OCI-LY1 (cell line): ENCODE results near the gene TIMM22.

Source experiments
- H2AFZ ChIP-seq: fragments of 200-600 bp; sonication (generic), shearing (Covaris generic); 2 replicates; pipeline ENCODE4 v1.6.0; 2014; ENCODE audit warnings: antibody characterized with exemption, mild to moderate bottlenecking, low read length
- H3F3A ChIP-seq: fragments of 200-600 bp; sonication (generic), shearing (Covaris generic); 2 replicates; pipeline ENCODE4 v1.6.0; 2014; ENCODE audit warnings: mild to moderate bottlenecking, antibody characterized with exemption, low read length, moderate library complexity; ENCODE audit not compliant: insufficient read depth
- H3K27ac ChIP-seq: fragments of 200-600 bp; sonication (generic); 2 replicates; pipeline ENCODE4 v1.5.1; 2014; ENCODE audit warnings: low read length, mixed run types, mild to moderate bottlenecking, low read depth; ENCODE audit not compliant: poor library complexity, severe bottlenecking
- H3K27me3 ChIP-seq: fragments of 200-600 bp; sonication (generic); 2 replicates; pipeline ENCODE4 v1.6.0; 2014; ENCODE audit warnings: antibody characterized with exemption, mild to moderate bottlenecking, low read length, moderate library complexity; ENCODE audit not compliant: insufficient read depth
- H3K36me3 ChIP-seq: fragments of 200-600 bp; sonication (generic); 2 replicates; pipeline ENCODE4 v1.6.1; 2014; ENCODE audit warnings: mild to moderate bottlenecking, antibody characterized with exemption, low read length, moderate library complexity, mixed read lengths; ENCODE audit not compliant: insufficient read depth
- H3K4me1 ChIP-seq: fragments of 200-600 bp; sonication (generic); 2 replicates; pipeline ENCODE4 v1.5.1; 2014; ENCODE audit warnings: mild to moderate bottlenecking, low read length, moderate library complexity; ENCODE audit not compliant: insufficient read depth, severe bottlenecking
- H3K4me2 ChIP-seq: fragments of 200-600 bp; sonication (generic), shearing (Covaris generic); 2 replicates; pipeline ENCODE4 v1.6.1; 2014; ENCODE audit warnings: low read length
- H3K4me3 ChIP-seq: fragments of 200-600 bp; sonication (generic); 2 replicates; pipeline ENCODE4 v1.5.1; 2014; ENCODE audit warnings: low read length, low read depth, mild to moderate bottlenecking, mixed read lengths; ENCODE audit not compliant: poor library complexity, severe bottlenecking
- H3K79me2 ChIP-seq: fragments of 200-600 bp; shearing (Covaris generic); 2 replicates; pipeline ENCODE4 v1.6.1; 2016; ENCODE audit warnings: mixed run types, low read length, mixed read lengths; ENCODE audit not compliant: insufficient read depth
- H3K9ac ChIP-seq: fragments of 200-600 bp; sonication (generic), shearing (Covaris generic); 2 replicates; pipeline ENCODE4 v1.6.1; 2014; ENCODE audit warnings: mild to moderate bottlenecking, low read length, mixed read lengths
- H3K9me2 ChIP-seq: fragments of 200-600 bp; sonication (generic), shearing (Covaris generic); 2 replicates; pipeline ENCODE4 v1.6.1; 2014; ENCODE audit warnings: low read depth, mild to moderate bottlenecking, low read length, mixed read lengths
- H3K9me3 ChIP-seq: fragments of 200-600 bp; shearing (Covaris generic); 2 replicates; pipeline ENCODE4 v1.6.1; 2014; ENCODE audit warnings: low read length, mixed read lengths
- H4K20me1 ChIP-seq: fragments of 200-600 bp; sonication (generic), shearing (Covaris generic); 2 replicates; pipeline ENCODE4 v1.6.0; 2016; ENCODE audit warnings: mild to moderate bottlenecking, low read length; ENCODE audit not compliant: insufficient read depth
- EZH2 ChIP-seq: fragments of 200-600 bp; sonication (generic), shearing (Covaris generic); IDR thresholded peaks from 2 replicates; pipeline ENCODE4 v1.8.0; 2017; ENCODE audit warnings: borderline replicate concordance, mixed run types, mild to moderate bottlenecking, antibody characterized with exemption, low read length, moderate library complexity, mixed read lengths
- TF ChIP-seq, protein P1 (sequence below): fragments of 200-600 bp; sonication (generic), shearing (Covaris generic); IDR thresholded peaks from 2 replicates; pipeline ENCODE4 v1.5.1; 2017; ENCODE audit warnings: mild to moderate bottlenecking, antibody characterized with exemption, low read length, moderate library complexity, mixed read lengths

TIMM22 gene

DNA sequence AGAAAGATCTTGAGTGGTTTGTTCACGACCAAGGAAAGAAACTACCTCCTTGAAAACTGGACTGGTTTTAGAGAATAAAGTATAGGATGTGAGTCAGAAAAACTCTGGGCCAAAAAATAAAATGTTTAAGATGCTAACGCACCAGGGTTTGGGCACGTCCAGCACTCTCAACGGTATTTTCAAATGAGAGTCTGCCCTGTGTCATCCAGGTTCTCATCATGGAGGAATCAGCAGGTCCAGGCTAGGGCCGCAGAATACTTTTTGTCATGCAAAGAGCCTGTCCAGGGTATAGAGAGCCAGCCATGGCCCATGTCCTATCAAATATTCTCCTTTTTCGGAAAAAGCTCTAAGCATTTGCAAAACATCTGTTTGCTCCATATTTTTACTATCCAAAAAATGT is 19.8 kb upstream of the TIMM22 start:
- Histone ChIP-seq H3K27ac (no peak overlapping the region), H2AFZ (no peak overlapping the region), H3K79me2 (no peaks in the 10 kb centered on the region), H3K9me2 (no peaks in the 10 kb centered on the region), H3K27me3 (no peaks in the 10 kb centered on the region), H3K4me2 (no peak overlapping the region), H3K9ac (no peak overlapping the region), H3K9me3 (no peaks in the 10 kb centered on the region), H3K4me3 (no peak overlapping the region), H3K4me1 (peaks cover 11% of the 10 kb centered on the region), H3F3A (no peaks in the 10 kb centered on the region), H4K20me1 (no peaks in the 10 kb centered on the region), H3K36me3 (no peaks in the 10 kb centered on the region)
- no peak for TF ChIP-seq EZH2
- TF ChIP-seq, protein P1, sequence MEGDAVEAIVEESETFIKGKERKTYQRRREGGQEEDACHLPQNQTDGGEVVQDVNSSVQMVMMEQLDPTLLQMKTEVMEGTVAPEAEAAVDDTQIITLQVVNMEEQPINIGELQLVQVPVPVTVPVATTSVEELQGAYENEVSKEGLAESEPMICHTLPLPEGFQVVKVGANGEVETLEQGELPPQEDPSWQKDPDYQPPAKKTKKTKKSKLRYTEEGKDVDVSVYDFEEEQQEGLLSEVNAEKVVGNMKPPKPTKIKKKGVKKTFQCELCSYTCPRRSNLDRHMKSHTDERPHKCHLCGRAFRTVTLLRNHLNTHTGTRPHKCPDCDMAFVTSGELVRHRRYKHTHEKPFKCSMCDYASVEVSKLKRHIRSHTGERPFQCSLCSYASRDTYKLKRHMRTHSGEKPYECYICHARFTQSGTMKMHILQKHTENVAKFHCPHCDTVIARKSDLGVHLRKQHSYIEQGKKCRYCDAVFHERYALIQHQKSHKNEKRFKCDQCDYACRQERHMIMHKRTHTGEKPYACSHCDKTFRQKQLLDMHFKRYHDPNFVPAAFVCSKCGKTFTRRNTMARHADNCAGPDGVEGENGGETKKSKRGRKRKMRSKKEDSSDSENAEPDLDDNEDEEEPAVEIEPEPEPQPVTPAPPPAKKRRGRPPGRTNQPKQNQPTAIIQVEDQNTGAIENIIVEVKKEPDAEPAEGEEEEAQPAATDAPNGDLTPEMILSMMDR = no peak

DNA sequence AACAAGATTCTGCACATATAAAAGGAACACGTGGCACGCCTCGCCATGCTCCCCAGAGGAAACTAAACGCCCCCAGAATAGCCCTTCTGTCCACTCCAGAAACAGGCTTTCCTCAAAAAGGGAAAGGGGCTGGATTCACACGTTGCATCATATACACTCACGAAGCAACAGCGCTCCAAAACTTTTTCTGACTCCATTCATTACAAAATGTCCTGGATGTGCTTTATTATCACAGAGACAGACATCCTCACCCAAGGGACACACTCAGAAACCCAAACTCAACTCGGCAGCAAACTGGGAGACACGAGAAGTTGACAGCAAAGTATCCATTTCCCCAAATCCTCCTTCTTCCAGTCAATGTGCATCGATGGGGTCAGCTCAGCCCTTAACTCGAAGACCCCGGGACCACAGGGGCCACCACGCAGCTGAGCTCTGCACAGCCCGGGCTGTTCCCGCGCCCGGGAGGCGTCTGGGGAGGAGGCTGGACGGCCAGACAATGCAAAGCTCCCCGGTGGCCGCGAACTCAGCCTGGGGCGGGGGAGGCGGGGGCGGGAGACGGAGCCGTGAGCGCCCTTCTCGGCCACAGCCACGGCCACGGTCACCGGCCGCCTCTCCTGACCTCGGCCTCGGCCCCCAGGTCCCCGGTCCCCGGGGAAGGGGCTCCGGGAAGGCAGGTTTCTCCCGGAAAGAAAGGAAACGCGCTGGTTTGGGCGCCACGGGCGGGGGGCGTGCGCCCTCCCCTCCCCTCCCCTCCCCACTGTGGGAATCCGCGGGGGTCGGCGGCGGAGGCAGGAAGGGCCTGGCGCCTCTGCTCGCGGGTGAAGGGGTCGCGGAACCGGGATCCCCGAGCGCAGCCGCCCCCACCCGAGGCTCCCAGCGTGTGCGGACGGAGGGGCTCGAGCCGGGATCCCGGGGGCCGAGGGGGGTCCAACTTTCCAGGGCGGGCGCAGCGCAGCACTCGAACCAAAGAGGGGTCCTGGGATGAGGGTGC is 18.5 kb upstream of the TIMM22 start:
- peak overlapping the region; percentile 26; the same call in 1 of the 2 replicates for H3K4me2 ChIP-seq
- no peak overlapping the region for H3K27ac ChIP-seq
- H3K4me1 ChIP-seq = peaks cover 11% of the 10 kb centered on the region
- TF ChIP-seq, protein P1 = no peak
- no peak for TF ChIP-seq EZH2
- no peaks in the 10 kb centered on the region for H3K9me2 ChIP-seq
- no peaks in the 10 kb centered on the region for H3F3A ChIP-seq
- H3K9me3 ChIP-seq = no peaks in the 10 kb centered on the region
- no peaks in the 10 kb centered on the region for H3K79me2 ChIP-seq
- H2AFZ ChIP-seq = no peak overlapping the region
- H3K9ac ChIP-seq = no peak overlapping the region
- no peaks in the 10 kb centered on the region for H4K20me1 ChIP-seq
- peak overlapping the region; percentile 22 for H3K4me3 ChIP-seq
- no peaks in the 10 kb centered on the region for H3K27me3 ChIP-seq
- no peaks in the 10 kb centered on the region for H3K36me3 ChIP-seq

DNA sequence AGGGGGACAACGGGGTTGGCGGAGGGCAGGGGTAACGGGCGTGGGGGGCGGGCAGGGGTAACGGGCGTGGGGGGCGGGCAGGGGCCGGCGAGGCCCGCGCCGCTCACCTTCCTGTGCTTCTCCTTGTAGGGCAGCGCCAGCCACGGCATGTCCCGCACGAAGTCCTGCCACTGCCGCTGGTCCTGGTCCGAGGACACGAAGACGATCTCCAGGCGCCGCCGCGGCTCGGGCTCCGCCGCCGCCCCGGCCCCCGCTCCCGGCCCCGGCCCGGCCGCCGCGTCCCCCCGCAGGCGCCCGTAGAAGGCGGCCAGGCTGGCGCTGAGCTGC is 17.8 kb upstream of the TIMM22 start:
- H4K20me1 ChIP-seq = no peaks in the 10 kb centered on the region
- no peak overlapping the region for H3K27ac ChIP-seq
- no peaks in the 10 kb centered on the region for H3K36me3 ChIP-seq
- TF ChIP-seq, protein P1 = no peak
- no peak for TF ChIP-seq EZH2
- no peak overlapping the region; the same call in 1 of the 2 replicates for H3K9ac ChIP-seq
- H3K4me3 ChIP-seq = peak overlapping the region; percentile 64
- peak overlapping the region; percentile 91 for H3K4me2 ChIP-seq
- no peaks in the 10 kb centered on the region for H3K27me3 ChIP-seq
- H3K9me2 ChIP-seq = no peaks in the 10 kb centered on the region
- H3K79me2 ChIP-seq = no peaks in the 10 kb centered on the region
- no peaks in the 10 kb centered on the region for H3F3A ChIP-seq
- H3K9me3 ChIP-seq = no peaks in the 10 kb centered on the region
- H2AFZ ChIP-seq = no peak overlapping the region
- peaks cover 11% of the 10 kb centered on the region for H3K4me1 ChIP-seq
